ENCODE data around the gene CSH1.
"Not testable (repeated sequence)": the region's sequence is repeated elsewhere in the genome, so short reads cannot be mapped to it uniquely, and the experiment has no call there.

Gene CSH1

GRCh38 chr17:63928172-63928666, 31.8 kb upstream of the CSH1 start:
- no peak for DNase-seq

- no peak for DNase-seq
Measured at GRCh38 chr17:63927464-63928171, 31.2 kb upstream of the CSH1 start.

GRCh38 chr17:63926164-63926563, 29.8 kb upstream of the CSH1 start:
- DNase-seq = no peak

GRCh38 chr17:63925615-63926014, 29.2 kb upstream of the CSH1 start:
- no peak for DNase-seq

GRCh38 chr17:63922402-63922801, 26.0 kb upstream of the CSH1 start:
- not testable (repeated sequence) for DNase-seq

GRCh38 chr17:63920779-63921178, 24.4 kb upstream of the CSH1 start:
- DNase-seq = not testable (repeated sequence)

GRCh38 chr17:63920050-63920449, 23.7 kb upstream of the CSH1 start:
- DNase-seq = not testable (repeated sequence)

GRCh38 chr17:63919311-63919723, 22.9 kb upstream of the CSH1 start:
- peak; percentile 70 for DNase-seq

- DNase-seq = not testable (repeated sequence)
Measured at GRCh38 chr17:63918789-63919305, 22.5 kb upstream of the CSH1 start, which contains the start of gene GH1. TSS of gene GH1 (minus strand) at chr17:63918839. CDS start at chr17:63918776, 63 bp downstream.

- DNase-seq = no peak
Measured at GRCh38 chr17:63918305-63918704, 21.9 kb upstream of the CSH1 start.

GRCh38 chr17:63917646-63918045, 21.3 kb upstream of the CSH1 start:
- DNase-seq = no peak

- not testable (repeated sequence) for DNase-seq
Measured at GRCh38 chr17:63917206-63917605, 20.8 kb upstream of the CSH1 start.

GRCh38 chr17:63916566-63917185, 20.3 kb upstream of the CSH1 start:
- no peak for DNase-seq

- DNase-seq = not testable (repeated sequence)
Measured at GRCh38 chr17:63915753-63916152, 19.4 kb upstream of the CSH1 start.

- DNase-seq = no peak
Measured at GRCh38 chr17:63914471-63914870, 18.1 kb upstream of the CSH1 start.

GRCh38 chr17:63911657-63912100, 15.3 kb upstream of the CSH1 start:
- DNase-seq = peak; percentile 67

- DNase-seq = no peak
Measured at GRCh38 chr17:63911041-63911635, 14.8 kb upstream of the CSH1 start, which contains the start of gene CSHL1. TSS of gene CSHL1 (minus strand) at chr17:63911258. CDS start at chr17:63911196, 62 bp downstream.

GRCh38 chr17:63910096-63910495, 13.7 kb upstream of the CSH1 start:
- DNase-seq = no peak

GRCh38 chr17:63909586-63909985, 13.2 kb upstream of the CSH1 start:
- DNase-seq = not testable (repeated sequence)

- peak; percentile 20 for DNase-seq
Measured at GRCh38 chr17:63907161-63907778, 10.9 kb upstream of the CSH1 start.

GRCh38 chr17:63904796-63905195, 8.4 kb upstream of the CSH1 start:
- DNase-seq = not testable (repeated sequence)

GRCh38 chr17:63903787-63904201, 7.4 kb upstream of the CSH1 start:
- DNase-seq = not testable (repeated sequence)

- not testable (repeated sequence) for DNase-seq
Measured at GRCh38 chr17:63901971-63902370, 5.6 kb upstream of the CSH1 start.
